Breast epithelium (tissue), 4 donors: Measurements from ENCODE around the gene PPM1D. TPM values are rescaled to one million over a fixed set of nuclear protein-coding genes. Genes with fewer than 3 reads are reported as not detected.
"Not testable (repeated sequence)": the region's sequence is repeated elsewhere in the genome, so short reads cannot be mapped to it uniquely, and the experiment has no call there.

ENCODE experiments used
- DNase-seq, 2 donors: peaks; one replicate each; pipeline ENCODE4 v3.0.0-alpha.2; 2019; ENCODE audit warnings: low spot score in 2 of 2
- H3K27ac ChIP-seq, 2 donors: fragments of 200-600 bp; sonication (generic) in 1 of 2; one replicate each; pipeline ENCODE4 v1.5.1; 2016 to 2019; ENCODE audit warnings: mild to moderate bottlenecking in 1 of 2
- H3K27me3 ChIP-seq, 2 donors: fragments of 200-600 bp; sonication (generic) in 1 of 2; one replicate each; pipeline versions ENCODE4 v1.5.1 to v1.6.0; 2017 to 2019; ENCODE audit warnings: control low read depth in 1 of 2, mild to moderate bottlenecking in 1 of 2
- H3K36me3 ChIP-seq: fragments of 200-600 bp; one replicate; pipeline ENCODE4 v1.5.1; 2019
- H3K4me1 ChIP-seq, 2 donors: fragments of 200-600 bp; sonication (generic); one replicate each; pipeline ENCODE4 v1.5.1; 2016 to 2019; ENCODE audit warnings: control low read depth in 1 of 2
- H3K4me3 ChIP-seq, 3 donors: fragments of 200-600 bp; sonication (generic); 1 replicate in 2 of 3; 2 replicates in 1 of 3; pipeline ENCODE4 v1.5.1; 2016 to 2019; ENCODE audit warnings: mild to moderate bottlenecking in 3 of 3, moderate library complexity in 2 of 3
- H3K9me3 ChIP-seq, 2 donors: fragments of 200-600 bp; sonication (generic) in 1 of 2; one replicate each; pipeline ENCODE4 v1.5.1; 2016 to 2019; ENCODE audit warnings: control low read depth in 1 of 2
- CTCF ChIP-seq, 3 donors: fragments of 450-650 bp; IDR thresholded peaks; one replicate each; pipeline ENCODE4 v1.5.1; 2016 to 2017; ENCODE audit warnings: antibody characterized with exemption in 3 of 3, mild to moderate bottlenecking in 3 of 3, moderate library complexity in 3 of 3
- POLR2A ChIP-seq: fragments of 450-650 bp; IDR thresholded peaks from one replicate; pipeline ENCODE4 v1.6.1; 2016; ENCODE audit warnings: antibody characterized with exemption, mild to moderate bottlenecking, moderate library complexity
- POLR2AphosphoS5 ChIP-seq, 3 donors: sonication (generic); formaldehyde crosslinking; IDR thresholded peaks; one replicate each; pipeline ENCODE4 v1.6.1; 2017; ENCODE audit warnings: antibody characterized with exemption in 3 of 3
- intact Hi-C: fragments of 100-400 bp; cut with DNase I; formaldehyde crosslinking; loops from one replicate; pipeline ENCODE4 v1.15.1; 2023; ENCODE audit warnings: low total_unique reads
- total RNA-seq, 3 donors: library from RNA; depleted of rRNA; stranded (reverse); fragments of >200 nt; gene quantifications; one replicate each; pipeline ENCODE4 v1.1.0, GENCODE V29; 2016

The PPM1D gene
- 10 to 100 TPM; 12.3 to 19.6 (median 14.7) TPM for total RNA-seq

DNA sequence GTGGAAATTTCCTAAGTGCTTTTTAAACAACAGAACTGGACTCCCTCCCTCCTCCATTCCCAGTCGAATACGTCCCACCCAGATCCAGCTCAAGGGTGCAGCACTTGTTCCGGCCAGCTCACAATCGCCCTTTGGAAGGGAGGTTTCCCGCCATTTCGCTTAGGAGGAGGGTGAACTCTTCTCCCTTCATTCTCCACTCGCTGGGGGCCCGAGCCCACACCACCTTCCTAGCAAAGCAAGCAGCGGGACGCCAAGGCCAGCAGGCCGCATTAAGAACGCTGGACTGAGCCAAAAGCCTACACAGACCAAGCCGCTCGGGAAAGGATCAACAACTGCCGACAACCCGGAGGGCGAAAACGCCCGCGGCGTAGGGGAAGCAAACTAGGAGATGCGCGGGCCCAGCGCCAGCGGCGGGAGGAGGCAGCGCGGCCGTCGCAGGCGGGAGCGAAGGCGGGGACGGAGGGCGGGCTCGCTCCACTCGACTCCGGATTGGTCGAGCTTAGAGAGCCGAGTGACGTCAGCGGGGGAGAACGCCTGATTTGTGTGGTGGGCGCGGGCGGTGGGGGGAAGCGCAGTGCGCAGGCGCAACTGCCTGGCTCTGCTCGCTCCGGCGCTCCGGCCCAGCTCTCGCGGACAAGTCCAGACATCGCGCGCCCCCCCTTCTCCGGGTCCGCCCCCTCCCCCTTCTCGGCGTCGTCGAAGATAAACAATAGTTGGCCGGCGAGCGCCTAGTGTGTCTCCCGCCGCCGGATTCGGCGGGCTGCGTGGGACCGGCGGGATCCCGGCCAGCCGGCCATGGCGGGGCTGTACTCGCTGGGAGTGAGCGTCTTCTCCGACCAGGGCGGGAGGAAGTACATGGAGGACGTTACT, at the start of gene PPM1D:
TSS of gene PPM1D (plus strand) at position 574 of the 870 bp plus-strand sequence. CDS start at position 796, 222 bp downstream.
- Histone ChIP-seq H3K27ac (peak within 1 kb of the TSS; percentile 90 to 98), H3K4me3 (peak within 1 kb of the TSS; percentile 90 to 97 (median 92)), H3K9me3 (no peaks in the 10 kb centered on the region), H3K27me3 (no peaks in the 10 kb centered on the region), H3K36me3 (no peaks in the 10 kb centered on the region), H3K4me1 (peaks cover 0 to 4% of the 10 kb centered on the region in 2 donors)
- TF ChIP-seq CTCF (IDR thresholded peaks at IDR 0.05) (peak; percentile 16 to 41 (median 32)), POLR2AphosphoS5 (IDR thresholded peaks at IDR 0.05) (peak; percentile 78 to 96 (median 94)), POLR2A (peak; percentile 88)
- DNase-seq, result peak; percentile 99
- intact Hi-C loops, result no loop called here

DNA sequence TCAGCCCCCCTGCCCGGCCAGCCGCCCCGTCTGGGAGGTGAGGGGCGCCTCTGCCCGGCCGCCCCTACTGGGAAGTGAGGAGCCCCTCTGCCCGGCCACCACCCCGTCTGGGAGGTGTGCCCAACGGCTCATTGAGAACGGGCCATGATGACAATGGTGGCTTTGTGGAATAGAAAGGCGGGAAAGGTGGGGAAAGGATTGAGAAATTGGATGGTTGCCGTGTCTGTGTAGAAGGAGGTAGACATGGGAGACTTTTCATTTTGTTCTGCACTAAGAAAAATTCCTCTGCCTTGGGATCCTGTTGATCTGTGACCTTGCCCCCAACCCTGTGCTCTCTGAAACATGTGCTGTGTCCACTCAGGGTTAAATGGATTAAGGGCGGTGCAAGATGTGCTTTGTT, 47.7 kb upstream of the PPM1D start:
- intact Hi-C loops, H3K27ac ChIP-seq, H3K9me3 ChIP-seq, DNase-seq, H3K36me3 ChIP-seq, H3K27me3 ChIP-seq, H3K4me1 ChIP-seq, H3K4me3 ChIP-seq: not testable (repeated sequence)

GRCh38 chr17:60554377-60554788, 45.6 kb upstream of the PPM1D start:
- peaks cover 0 to 10% of the 10 kb centered on the region in 2 donors for H3K9me3 ChIP-seq
- intact Hi-C loops, result no loop called here
- H3K4me3 ChIP-seq, result no peak overlapping the region
- no peaks in the 10 kb centered on the region for H3K36me3 ChIP-seq
- no peak for TF ChIP-seq POLR2AphosphoS5 (IDR thresholded peaks at IDR 0.05)
- TF ChIP-seq POLR2A, result no peak
- TF ChIP-seq CTCF (IDR thresholded peaks at IDR 0.05), result no peak
- H3K27me3 ChIP-seq, result no peaks in the 10 kb centered on the region
- DNase-seq, result no peak
- no peak overlapping the region for H3K27ac ChIP-seq
- H3K4me1 ChIP-seq, result no peaks in the 10 kb centered on the region

DNA sequence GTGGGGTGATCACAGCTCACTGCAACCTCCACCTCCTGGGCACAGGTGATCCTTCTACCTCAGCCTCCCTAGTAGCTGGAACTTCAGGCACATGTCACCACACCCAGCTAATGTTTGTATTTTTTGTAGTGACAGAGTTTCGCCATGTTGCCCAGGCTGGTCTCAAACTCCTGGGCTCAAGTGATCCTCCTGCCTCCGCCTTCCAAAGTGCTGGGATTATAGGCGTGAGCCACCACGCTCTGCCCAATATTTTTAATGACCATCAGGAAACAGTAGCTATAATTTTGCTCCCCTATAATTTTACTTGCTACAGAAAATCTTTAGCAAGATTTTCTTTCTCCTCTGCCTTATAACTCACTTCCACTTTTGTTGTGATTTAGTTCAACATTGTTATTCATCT, 44.2 kb upstream of the PPM1D start:
- Histone ChIP-seq H3K27ac (no peak overlapping the region), H3K4me3 (no peak overlapping the region), H3K9me3 (peaks cover 0 to 10% of the 10 kb centered on the region in 2 donors), H3K4me1 (no peaks in the 10 kb centered on the region), H3K27me3 (no peaks in the 10 kb centered on the region), H3K36me3 (no peaks in the 10 kb centered on the region)
- no peak for DNase-seq
- TF ChIP-seq POLR2AphosphoS5 (IDR thresholded peaks at IDR 0.05) (no peak), CTCF (IDR thresholded peaks at IDR 0.05) (no peak), POLR2A (no peak)
- intact Hi-C loops, result no loop called here

DNA sequence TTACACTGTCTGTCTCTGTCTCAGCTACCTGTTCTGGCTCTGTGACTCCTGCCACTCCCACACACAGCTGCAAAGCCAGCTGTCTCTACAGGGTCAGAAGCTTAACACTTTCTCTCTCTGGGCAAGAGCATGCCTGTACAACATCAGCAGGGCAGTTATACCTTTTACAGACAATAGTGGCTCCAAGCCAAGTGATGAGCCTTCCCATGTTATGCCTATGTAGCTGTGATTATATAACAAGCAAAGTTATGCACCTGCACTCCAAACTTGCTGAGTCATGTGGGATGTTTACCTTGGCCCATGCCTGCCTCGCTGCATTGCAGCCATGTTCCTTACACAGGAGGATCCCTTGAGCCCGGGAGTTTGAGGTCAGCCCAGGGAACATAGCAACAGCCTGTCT, 42.2 kb upstream of the PPM1D start:
- Histone ChIP-seq H3K9me3 (peaks cover 0 to 10% of the 10 kb centered on the region in 2 donors), H3K27me3 (no peaks in the 10 kb centered on the region), H3K4me1 (no peaks in the 10 kb centered on the region), H3K27ac (no peak overlapping the region), H3K36me3 (no peaks in the 10 kb centered on the region), H3K4me3 (no peak overlapping the region)
- intact Hi-C loops, result no loop called here
- TF ChIP-seq CTCF (IDR thresholded peaks at IDR 0.05) (no peak), POLR2A (no peak), POLR2AphosphoS5 (IDR thresholded peaks at IDR 0.05) (no peak)
- DNase-seq, result no peak
